CD14-positive monocyte (primary cell): Measurements from ENCODE around the gene PWWP2A. TPM values are rescaled to one million over a fixed set of nuclear protein-coding genes. Genes with fewer than 3 reads are reported as not detected.

Experiments used
- DNase-seq, 3 donors: peaks; one replicate each; pipeline ENCODE4 v3.0.0-alpha.2; 2011 to 2022
- H2AFZ ChIP-seq: 2 replicates; pipeline ENCODE4 v1.6.0; 2012; ENCODE audit warnings: mild to moderate bottlenecking, low read depth, low read length, inconsistent platforms; ENCODE audit not compliant: insufficient read depth, poor library complexity, severe bottlenecking
- H3K27ac ChIP-seq, 2 donors: 1 replicate in 1 of 2; 2 replicates in 1 of 2; pipeline ENCODE4 v1.5.1; 2012 to 2013; ENCODE audit warnings: low read length in 2 of 2, control low read depth in 1 of 2, inconsistent platforms in 1 of 2, low read depth in 1 of 2, mild to moderate bottlenecking in 1 of 2
- H3K27me3 ChIP-seq, 2 donors: one replicate each; pipeline versions ENCODE4 v1.6.0 to v1.6.1; 2011 to 2013; ENCODE audit warnings: low read length in 2 of 2; ENCODE audit not compliant: control insufficient read depth in 2 of 2, insufficient read depth in 2 of 2
- H3K36me3 ChIP-seq, 2 donors: replicated peaks in 1 of 2; 1 replicate in 1 of 2; 2 replicates in 1 of 2; pipeline versions ENCODE4 v1.5.1 to v1.6.1; 2012 to 2013; ENCODE audit warnings: low read length in 2 of 2, control low read depth in 1 of 2, inconsistent platforms in 1 of 2, mild to moderate bottlenecking in 1 of 2; ENCODE audit not compliant: insufficient read depth in 2 of 2, control insufficient read depth in 1 of 2
- H3K4me1 ChIP-seq, 2 donors: 1 replicate in 1 of 2; 2 replicates in 1 of 2; pipeline versions ENCODE4 v1.5.1 to v1.6.1; 2012 to 2013; ENCODE audit warnings: low read length in 2 of 2, control low read depth in 1 of 2, inconsistent platforms in 1 of 2, mild to moderate bottlenecking in 1 of 2, moderate library complexity in 1 of 2; ENCODE audit not compliant: insufficient read depth in 2 of 2, control insufficient read depth in 1 of 2
- H3K4me2 ChIP-seq: replicated peaks from 2 replicates; pipeline ENCODE3; 2012; ENCODE audit warnings: low read length, moderate library complexity, mild to moderate bottlenecking; ENCODE audit not compliant: poor library complexity, severe bottlenecking; ENCODE audit errors: extremely low read depth
- H3K4me3 ChIP-seq, 3 experiments: fragments of 200-600 bp in 1 of 3; sonication (generic) in 1 of 3; replicated peaks in 1 of 3; 1 replicate in 2 of 3; 2 replicates in 1 of 3; pipeline ENCODE4 v1.5.1; 2011 to 2013; ENCODE audit warnings: low read length in 3 of 3, mild to moderate bottlenecking in 3 of 3, control low read depth in 2 of 3, low read depth in 2 of 3, inconsistent platforms in 1 of 3, moderate library complexity in 1 of 3
- H3K79me2 ChIP-seq: 2 replicates; pipeline ENCODE4 v1.6.0; 2012; ENCODE audit warnings: mild to moderate bottlenecking, control low read depth, inconsistent platforms, low read length, moderate library complexity; ENCODE audit not compliant: insufficient read depth
- H3K9ac ChIP-seq: 2 replicates; pipeline ENCODE4 v1.6.0; 2017; ENCODE audit warnings: low read length, mild to moderate bottlenecking; ENCODE audit not compliant: insufficient read depth, poor library complexity, severe bottlenecking
- H3K9me3 ChIP-seq, 2 donors: replicated peaks in 1 of 2; 1 replicate in 1 of 2; 2 replicates in 1 of 2; pipeline versions ENCODE4 v1.5.1 to v1.6.1; 2012 to 2013; ENCODE audit warnings: low read length in 2 of 2, control low read depth in 1 of 2; ENCODE audit not compliant: control insufficient read depth in 1 of 2, insufficient read depth in 1 of 2
- H4K20me1 ChIP-seq: 2 replicates; pipeline ENCODE4 v1.6.0; 2012; ENCODE audit warnings: mild to moderate bottlenecking, low read length, control low read depth, moderate library complexity; ENCODE audit not compliant: insufficient read depth
- H3K27ac Mint-ChIP-seq, 7 donors: one replicate each; pipeline ENCODE4 v1.8.0; 2020; ENCODE audit warnings: mild to moderate bottlenecking in 7 of 7, mixed read lengths in 7 of 7, moderate library complexity in 6 of 7, inconsistent platforms in 2 of 7
- H3K27me3 Mint-ChIP-seq, 3 donors: one replicate each; pipeline ENCODE4 v1.8.0; 2021 to 2022; ENCODE audit warnings: low read depth in 3 of 3, mild to moderate bottlenecking in 3 of 3, mixed read lengths in 3 of 3, moderate library complexity in 3 of 3, inconsistent platforms in 1 of 3
- H3K36me3 Mint-ChIP-seq, 2 donors: one replicate each; pipeline ENCODE4 v1.8.0; 2020; ENCODE audit warnings: mixed read lengths in 2 of 2, inconsistent platforms in 1 of 2, mild to moderate bottlenecking in 1 of 2
- H3K4me1 Mint-ChIP-seq: one replicate; pipeline ENCODE4 v1.8.0; 2020; ENCODE audit warnings: mild to moderate bottlenecking, mixed read lengths
- H3K4me3 Mint-ChIP-seq, 2 donors: one replicate each; pipeline ENCODE4 v1.8.0; 2020; ENCODE audit warnings: mild to moderate bottlenecking in 2 of 2, mixed read lengths in 2 of 2, moderate library complexity in 1 of 2
- H3K9me3 Mint-ChIP-seq, 7 donors: one replicate each; pipeline ENCODE4 v1.8.0; 2020 to 2022; ENCODE audit warnings: mixed read lengths in 7 of 7, mild to moderate bottlenecking in 6 of 7, moderate library complexity in 6 of 7, inconsistent platforms in 2 of 7
- WGBS: methylation state at CpG from one replicate; pipeline ENCODE4 v1.1.5; 2013; ENCODE audit warnings: missing lambda C conversion rate; ENCODE audit not compliant: insufficient coverage; 5-methylcytosine and 5-hydroxymethylcytosine counted together
- intact Hi-C, 2 donors: fragments of 100-400 bp; cut with micrococcal nuclease; formaldehyde crosslinking; loops; one replicate each; pipeline versions ENCODE4 v1.15.0 to v1.15.1; 2023
- polyA plus RNA-seq, 3 donors: library from polyadenylated mRNA; depleted of rRNA in 1 of 3; unstranded in 2 of 3; stranded (reverse) in 1 of 3; fragments of 300-500 nt in 2 of 3; fragments of >200 nt in 1 of 3; fragmentation: Illumina TruSeq in 2 of 3; gene quantifications; 1 replicate in 2 of 3; 2 replicates in 1 of 3; pipeline ENCODE4 v1.2.3, GENCODE V29; 2012 to 2021
- TF ChIP-seq, protein P1 (sequence below): fragments of 200-600 bp; IDR thresholded peaks from one replicate; pipeline ENCODE4 v1.8.0; 2022; ENCODE audit warnings: antibody characterized with exemption, mild to moderate bottlenecking

The PWWP2A gene
- polyA plus RNA-seq, 3 donors: 18.8 to 21.6 (median 18.9) TPM

- Histone ChIP-seq H4K20me1 (no peaks in the 10 kb centered on the region), H3K4me3 (no peak overlapping the region), H3K27me3 (no peaks in the 10 kb centered on the region), H3K9me3 (no peaks in the 10 kb centered on the region), H3K4me2 (no peak overlapping the region), H3K9ac (no peak overlapping the region), H3K4me1 (no peaks in the 10 kb centered on the region), H2AFZ (no peak overlapping the region), H3K79me2 (no peaks in the 10 kb centered on the region), H3K27ac (no peak overlapping the region), H3K36me3 (no peaks in the 10 kb centered on the region)
- Mint-ChIP-seq H3K27ac (no peak overlapping the region), H3K27me3 (peaks cover 1 to 2% (median 2%) of the 10 kb centered on the region in 3 donors), H3K4me1 (no peaks in the 10 kb centered on the region), H3K36me3 (no peaks in the 10 kb centered on the region), H3K4me3 (no peak overlapping the region), H3K9me3 (no peaks in the 10 kb centered on the region)
- no peak for DNase-seq
- no CpG with 5 or more reads among the region's 6 CpGs for WGBS
- intact Hi-C loops: no loop called here
- TF ChIP-seq, protein P1, sequence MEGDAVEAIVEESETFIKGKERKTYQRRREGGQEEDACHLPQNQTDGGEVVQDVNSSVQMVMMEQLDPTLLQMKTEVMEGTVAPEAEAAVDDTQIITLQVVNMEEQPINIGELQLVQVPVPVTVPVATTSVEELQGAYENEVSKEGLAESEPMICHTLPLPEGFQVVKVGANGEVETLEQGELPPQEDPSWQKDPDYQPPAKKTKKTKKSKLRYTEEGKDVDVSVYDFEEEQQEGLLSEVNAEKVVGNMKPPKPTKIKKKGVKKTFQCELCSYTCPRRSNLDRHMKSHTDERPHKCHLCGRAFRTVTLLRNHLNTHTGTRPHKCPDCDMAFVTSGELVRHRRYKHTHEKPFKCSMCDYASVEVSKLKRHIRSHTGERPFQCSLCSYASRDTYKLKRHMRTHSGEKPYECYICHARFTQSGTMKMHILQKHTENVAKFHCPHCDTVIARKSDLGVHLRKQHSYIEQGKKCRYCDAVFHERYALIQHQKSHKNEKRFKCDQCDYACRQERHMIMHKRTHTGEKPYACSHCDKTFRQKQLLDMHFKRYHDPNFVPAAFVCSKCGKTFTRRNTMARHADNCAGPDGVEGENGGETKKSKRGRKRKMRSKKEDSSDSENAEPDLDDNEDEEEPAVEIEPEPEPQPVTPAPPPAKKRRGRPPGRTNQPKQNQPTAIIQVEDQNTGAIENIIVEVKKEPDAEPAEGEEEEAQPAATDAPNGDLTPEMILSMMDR: no peak
Observed at GRCh38 chr5:160155017-160155750, 35.9 kb upstream of the PWWP2A start.

DNA sequence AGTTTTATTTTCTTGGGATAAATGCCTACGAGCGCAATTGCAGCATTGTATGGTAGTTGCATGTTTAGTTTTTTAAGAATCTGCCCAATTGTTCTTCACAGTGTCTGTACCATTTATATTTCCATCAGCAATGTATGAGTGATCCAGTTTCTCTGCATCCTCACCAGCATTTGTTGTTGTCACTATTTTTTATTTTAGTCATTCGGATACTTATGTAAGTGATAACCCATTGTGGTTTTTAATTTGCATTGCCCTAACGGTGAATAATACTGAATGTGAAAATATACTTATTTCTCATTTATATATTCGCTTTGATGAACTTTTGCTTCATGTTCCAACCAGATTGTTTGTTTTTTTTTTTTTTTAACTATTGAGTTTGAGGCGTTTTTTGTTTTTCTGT lies 33.7 kb upstream of the PWWP2A start:
- H3K79me2 ChIP-seq: no peaks in the 10 kb centered on the region
- H3K27me3 ChIP-seq: no peaks in the 10 kb centered on the region
- no peak overlapping the region for H3K4me2 ChIP-seq
- H3K4me1 ChIP-seq: no peaks in the 10 kb centered on the region
- Mint-ChIP-seq H3K4me3 (no peak overlapping the region), H3K27me3 (peaks cover 1 to 3% (median 2%) of the 10 kb centered on the region in 3 donors), H3K9me3 (no peaks in the 10 kb centered on the region), H3K27ac (no peak overlapping the region), H3K4me1 (no peaks in the 10 kb centered on the region), H3K36me3 (no peaks in the 10 kb centered on the region)
- H3K4me3 ChIP-seq: no peak overlapping the region
- H3K9me3 ChIP-seq: no peaks in the 10 kb centered on the region
- H3K27ac ChIP-seq: no peak overlapping the region
- no peak overlapping the region for H2AFZ ChIP-seq
- H4K20me1 ChIP-seq: no peaks in the 10 kb centered on the region
- no peaks in the 10 kb centered on the region for H3K36me3 ChIP-seq
- H3K9ac ChIP-seq: no peak overlapping the region
- DNase-seq: no peak
- TF ChIP-seq, protein P1: no peak
- intact Hi-C loops: no loop called here
- WGBS: no CpG with 5 or more reads among the region's 6 CpGs
